ENCODE results near the gene AGFG1.

AGFG1 gene

DNA sequence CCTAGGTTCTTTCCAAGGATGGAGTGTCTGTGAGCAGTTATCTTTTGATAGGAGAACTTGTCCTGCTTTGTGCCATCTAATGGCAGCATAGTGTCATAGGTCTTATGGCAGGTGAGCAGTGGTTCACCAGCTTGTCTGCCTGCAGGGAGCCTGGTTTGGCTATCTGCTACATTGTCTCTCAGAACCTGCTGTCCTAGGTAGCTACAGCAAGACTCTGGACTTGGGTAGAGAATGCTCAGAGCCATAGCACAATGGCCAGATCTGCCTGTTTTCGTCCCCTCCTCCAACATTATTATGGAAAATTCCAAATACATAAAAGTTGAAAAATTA, 28.3 kb downstream of the AGFG1 start:
- DNase-seq (ENCODE audit: low spot score) = no peak
- TF ChIP-seq, protein P1, sequence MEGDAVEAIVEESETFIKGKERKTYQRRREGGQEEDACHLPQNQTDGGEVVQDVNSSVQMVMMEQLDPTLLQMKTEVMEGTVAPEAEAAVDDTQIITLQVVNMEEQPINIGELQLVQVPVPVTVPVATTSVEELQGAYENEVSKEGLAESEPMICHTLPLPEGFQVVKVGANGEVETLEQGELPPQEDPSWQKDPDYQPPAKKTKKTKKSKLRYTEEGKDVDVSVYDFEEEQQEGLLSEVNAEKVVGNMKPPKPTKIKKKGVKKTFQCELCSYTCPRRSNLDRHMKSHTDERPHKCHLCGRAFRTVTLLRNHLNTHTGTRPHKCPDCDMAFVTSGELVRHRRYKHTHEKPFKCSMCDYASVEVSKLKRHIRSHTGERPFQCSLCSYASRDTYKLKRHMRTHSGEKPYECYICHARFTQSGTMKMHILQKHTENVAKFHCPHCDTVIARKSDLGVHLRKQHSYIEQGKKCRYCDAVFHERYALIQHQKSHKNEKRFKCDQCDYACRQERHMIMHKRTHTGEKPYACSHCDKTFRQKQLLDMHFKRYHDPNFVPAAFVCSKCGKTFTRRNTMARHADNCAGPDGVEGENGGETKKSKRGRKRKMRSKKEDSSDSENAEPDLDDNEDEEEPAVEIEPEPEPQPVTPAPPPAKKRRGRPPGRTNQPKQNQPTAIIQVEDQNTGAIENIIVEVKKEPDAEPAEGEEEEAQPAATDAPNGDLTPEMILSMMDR (IDR thresholded peaks at IDR 0.05; ENCODE audit: extremely low read depth, insufficient read depth, missing control alignments) = no peak
- in situ Hi-C loops (cut with MboI; ENCODE audit: low pct_unique_long_range_greater_than_20kb, low sequenced_read_pairs, unreplicated experiment) = no loop called here

DNA sequence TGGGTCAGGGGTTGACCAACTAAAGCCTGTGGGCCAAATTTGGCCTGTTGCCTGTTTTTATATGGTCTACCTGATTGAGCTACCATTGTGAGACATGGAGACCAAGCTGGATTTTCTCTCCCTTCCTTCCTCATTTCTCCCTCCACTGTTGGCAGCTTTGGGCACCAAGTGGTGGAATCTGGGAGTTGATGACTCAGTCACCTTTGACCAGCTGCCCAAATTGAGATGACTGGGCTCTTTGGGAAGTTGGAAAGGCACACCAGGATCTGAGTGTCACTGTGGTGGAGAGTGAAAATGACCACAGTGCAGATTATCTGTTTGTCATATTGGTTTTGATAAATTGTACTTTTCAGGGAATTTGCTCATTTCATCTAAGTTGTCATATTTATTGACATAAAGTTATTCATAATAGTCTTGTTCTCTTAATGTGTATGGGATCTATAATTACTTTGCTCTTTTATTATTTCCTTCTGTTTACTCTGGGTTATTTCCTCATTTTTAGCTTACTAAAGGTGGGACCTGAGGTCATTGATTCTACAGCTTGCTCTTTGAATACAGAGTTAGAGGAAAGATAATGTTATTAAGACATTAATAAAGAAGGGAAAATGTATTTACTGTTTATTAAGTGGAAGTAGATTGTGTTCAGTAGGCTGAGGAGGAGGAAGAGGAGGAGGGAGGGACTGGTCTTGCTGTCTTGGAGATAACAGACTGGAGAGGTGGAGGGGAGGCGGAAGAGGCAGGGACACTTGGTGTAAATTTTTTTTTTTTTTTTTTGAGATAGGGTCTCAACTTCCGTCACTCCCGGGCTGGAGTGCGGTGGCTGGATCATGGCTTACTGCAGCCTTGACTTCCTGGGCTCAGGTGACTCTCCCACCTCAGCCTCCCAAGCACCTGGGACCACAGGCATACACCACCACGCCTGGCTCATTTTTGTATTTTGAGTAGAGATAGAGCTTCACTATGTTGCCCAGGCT, 31.8 kb downstream of the AGFG1 start:
- TF ChIP-seq, protein P1 (IDR thresholded peaks at IDR 0.05; ENCODE audit: extremely low read depth, insufficient read depth, missing control alignments) = no peak
- no peak for DNase-seq (ENCODE audit: low spot score)
- in situ Hi-C loops (cut with MboI; ENCODE audit: low pct_unique_long_range_greater_than_20kb, low sequenced_read_pairs, unreplicated experiment) = no loop called here

DNA sequence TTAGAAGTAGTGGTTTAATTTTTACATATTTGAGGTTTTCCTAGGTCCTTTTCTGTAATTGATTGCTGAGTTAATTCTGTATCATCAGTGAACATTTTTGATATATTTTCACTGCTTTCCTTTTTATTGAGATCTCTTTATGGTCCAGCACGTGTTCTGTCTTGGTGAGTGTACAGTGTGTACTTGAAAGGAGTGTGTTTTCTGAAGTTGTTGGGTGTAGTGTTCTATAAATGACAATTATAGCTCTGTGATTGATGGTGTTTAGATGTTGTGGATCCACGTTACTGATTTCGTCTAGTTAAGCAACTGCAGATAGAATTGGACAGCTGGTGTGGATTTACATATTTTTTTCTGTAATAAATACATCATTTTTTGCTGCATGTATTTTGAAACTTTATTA, 32.7 kb downstream of the AGFG1 start:
- in situ Hi-C loops (cut with MboI; ENCODE audit: low pct_unique_long_range_greater_than_20kb, low sequenced_read_pairs, unreplicated experiment) = no loop called here
- no peak for DNase-seq (ENCODE audit: low spot score)

DNA sequence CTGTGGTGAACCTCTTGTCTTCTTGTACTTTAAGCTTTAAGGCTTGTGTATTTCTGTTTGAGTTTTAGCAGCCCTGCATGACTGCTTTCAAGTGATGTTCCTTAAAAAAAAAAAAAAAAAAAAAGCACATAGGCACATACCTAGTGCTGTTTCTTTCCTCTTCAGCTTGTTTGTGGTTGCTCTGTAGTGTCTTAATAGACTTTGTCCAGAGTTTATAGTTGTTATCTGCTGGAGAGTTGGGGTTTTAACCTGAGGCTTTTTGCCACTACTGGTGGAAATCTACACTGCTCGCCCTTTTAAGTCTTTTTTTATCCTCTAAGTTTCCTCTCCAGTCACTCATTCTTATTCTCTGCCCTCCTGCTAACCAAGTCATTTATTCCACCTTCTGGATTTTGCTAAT, 34.5 kb downstream of the AGFG1 start:
- in situ Hi-C loops (cut with MboI; ENCODE audit: low pct_unique_long_range_greater_than_20kb, low sequenced_read_pairs, unreplicated experiment) = no loop called here
- DNase-seq (ENCODE audit: low spot score) = no peak
- TF ChIP-seq, protein P1 (IDR thresholded peaks at IDR 0.05; ENCODE audit: extremely low read depth, insufficient read depth, missing control alignments) = no peak

More for the DNA sequence above, 32.7 kb downstream of the AGFG1 start:
- TF ChIP-seq, protein P1 (IDR thresholded peaks at IDR 0.05; ENCODE audit: extremely low read depth, insufficient read depth, missing control alignments) = no peak

DNA sequence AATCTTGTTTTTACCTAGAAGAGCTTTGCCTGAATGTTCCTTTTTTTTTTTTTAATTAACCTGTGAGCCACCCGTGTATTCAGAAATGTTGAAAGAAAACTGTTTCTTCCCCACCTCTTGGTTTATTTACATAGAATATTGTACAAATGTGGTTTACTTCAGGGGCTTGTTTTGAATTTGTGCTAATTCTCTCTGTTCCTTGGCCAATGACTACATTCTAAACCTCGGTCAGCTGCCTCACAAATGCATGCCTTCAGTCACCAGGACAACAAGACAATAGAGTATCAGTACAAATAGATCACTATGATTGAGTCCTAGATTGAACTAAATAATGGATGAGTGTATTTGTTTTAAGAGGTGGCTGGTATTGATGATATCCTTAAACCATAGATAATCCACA, 36.0 kb downstream of the AGFG1 start:
- TF ChIP-seq, protein P1 (IDR thresholded peaks at IDR 0.05; ENCODE audit: extremely low read depth, insufficient read depth, missing control alignments) = no peak
- in situ Hi-C loops (cut with MboI; ENCODE audit: low pct_unique_long_range_greater_than_20kb, low sequenced_read_pairs, unreplicated experiment) = no loop called here
- peak; percentile 14 for DNase-seq (ENCODE audit: low spot score)

DNA sequence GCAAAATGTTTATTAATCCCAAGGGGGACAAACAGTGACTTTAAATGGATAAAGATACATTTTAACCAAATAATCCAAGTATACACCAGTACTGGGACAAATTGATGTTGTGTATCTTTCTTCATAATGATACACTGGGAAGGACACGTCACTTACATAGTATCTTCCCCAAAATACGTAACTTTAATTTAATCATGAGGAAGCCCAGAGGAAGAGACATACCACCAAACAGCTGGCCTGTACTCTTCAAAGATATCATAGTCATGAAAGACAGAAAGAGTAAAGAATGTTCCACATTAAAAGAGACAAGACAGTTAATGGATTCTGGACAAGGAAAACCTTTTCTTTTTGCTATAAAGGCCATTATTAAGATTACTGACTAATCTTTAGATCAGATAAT, 37.1 kb downstream of the AGFG1 start:
- TF ChIP-seq, protein P1 (IDR thresholded peaks at IDR 0.05; ENCODE audit: extremely low read depth, insufficient read depth, missing control alignments) = no peak
- in situ Hi-C loops (cut with MboI; ENCODE audit: low pct_unique_long_range_greater_than_20kb, low sequenced_read_pairs, unreplicated experiment) = no loop called here
- no peak for DNase-seq (ENCODE audit: low spot score)
